Body of pancreas (tissue), 4 donors: Measurements from ENCODE around the gene GPR142.

Experiments used
- POLR2A ChIP-seq, 3 donors: fragments of 450-650 bp; IDR thresholded peaks; one replicate each; pipeline ENCODE4 v1.6.1; 2016; ENCODE audit warnings: antibody characterized with exemption in 3 of 3, mild to moderate bottlenecking in 2 of 3
- TF ChIP-seq, protein P1 (sequence below), 7 experiments: fragments of 450-650 bp in 4 of 7; fragments of 200-600 bp in 3 of 7; sonication (generic) in 3 of 7; IDR thresholded peaks; one replicate each; pipeline ENCODE4 v1.5.1; 2016 to 2019; ENCODE audit warnings: antibody characterized with exemption in 7 of 7

DNA sequence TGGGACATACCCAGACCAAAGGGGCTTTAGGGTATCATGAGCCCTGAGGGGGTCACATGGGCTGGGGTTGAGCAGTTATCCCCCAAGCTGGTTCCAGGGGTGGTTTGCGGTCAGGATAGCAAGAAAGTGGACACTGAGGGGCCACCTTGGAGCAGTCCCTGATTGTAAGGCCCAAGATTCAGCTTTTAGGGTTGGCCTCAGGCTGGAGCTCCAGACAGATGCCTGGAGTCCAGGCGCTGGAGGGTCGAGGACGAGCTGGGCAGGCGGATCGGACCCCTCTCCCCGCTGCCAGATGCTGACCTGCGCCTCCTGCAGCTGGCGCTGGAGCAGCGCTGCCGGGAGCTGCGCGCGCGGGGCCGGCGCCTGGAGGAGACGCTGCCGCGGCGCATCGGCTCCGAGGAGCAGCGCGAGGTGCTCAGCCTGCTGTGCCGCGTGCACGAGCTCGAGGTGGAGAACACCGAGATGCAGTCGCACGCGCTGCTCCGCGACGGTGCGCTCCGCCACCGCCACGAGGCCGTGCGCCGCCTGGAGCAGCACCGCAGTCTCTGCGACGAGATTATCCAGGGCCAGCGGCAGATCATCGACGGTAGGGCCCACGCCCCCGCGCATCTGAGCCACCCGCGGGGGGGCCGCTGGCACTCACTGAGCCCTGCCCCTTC lies 15.6 kb upstream of the GPR142 start:
- TF ChIP-seq, protein P1, sequence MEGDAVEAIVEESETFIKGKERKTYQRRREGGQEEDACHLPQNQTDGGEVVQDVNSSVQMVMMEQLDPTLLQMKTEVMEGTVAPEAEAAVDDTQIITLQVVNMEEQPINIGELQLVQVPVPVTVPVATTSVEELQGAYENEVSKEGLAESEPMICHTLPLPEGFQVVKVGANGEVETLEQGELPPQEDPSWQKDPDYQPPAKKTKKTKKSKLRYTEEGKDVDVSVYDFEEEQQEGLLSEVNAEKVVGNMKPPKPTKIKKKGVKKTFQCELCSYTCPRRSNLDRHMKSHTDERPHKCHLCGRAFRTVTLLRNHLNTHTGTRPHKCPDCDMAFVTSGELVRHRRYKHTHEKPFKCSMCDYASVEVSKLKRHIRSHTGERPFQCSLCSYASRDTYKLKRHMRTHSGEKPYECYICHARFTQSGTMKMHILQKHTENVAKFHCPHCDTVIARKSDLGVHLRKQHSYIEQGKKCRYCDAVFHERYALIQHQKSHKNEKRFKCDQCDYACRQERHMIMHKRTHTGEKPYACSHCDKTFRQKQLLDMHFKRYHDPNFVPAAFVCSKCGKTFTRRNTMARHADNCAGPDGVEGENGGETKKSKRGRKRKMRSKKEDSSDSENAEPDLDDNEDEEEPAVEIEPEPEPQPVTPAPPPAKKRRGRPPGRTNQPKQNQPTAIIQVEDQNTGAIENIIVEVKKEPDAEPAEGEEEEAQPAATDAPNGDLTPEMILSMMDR (IDR thresholded peaks at IDR 0.05) = no peak
- TF ChIP-seq POLR2A (IDR thresholded peaks at IDR 0.05) = no peak
